ENCODE measurements around the gene POLDIP2.

The POLDIP2 gene

DNA sequence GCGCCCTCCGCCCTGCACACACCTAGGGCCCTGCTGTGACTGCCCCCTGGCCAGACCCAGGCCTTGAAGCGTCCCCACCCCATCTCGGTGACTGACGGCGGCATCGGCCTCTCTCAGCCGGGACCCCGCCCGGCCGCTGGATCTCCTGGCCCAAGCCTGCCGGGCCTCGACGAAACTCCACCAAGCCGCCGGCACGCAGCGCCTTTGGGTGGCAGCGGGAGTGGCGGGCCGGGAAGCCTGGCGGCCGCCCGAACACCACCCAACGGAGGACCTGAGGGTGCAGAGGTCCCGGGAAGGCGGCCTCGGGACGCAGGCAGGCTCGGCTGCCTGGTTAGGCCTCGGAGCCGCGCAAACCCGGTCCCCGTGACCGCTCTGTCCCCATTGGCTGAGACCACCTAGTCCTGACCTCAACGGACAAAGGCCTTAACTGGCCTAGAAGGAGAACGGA is 50.3 kb downstream of the POLDIP2 start:
- TF ChIP-seq, protein P1, sequence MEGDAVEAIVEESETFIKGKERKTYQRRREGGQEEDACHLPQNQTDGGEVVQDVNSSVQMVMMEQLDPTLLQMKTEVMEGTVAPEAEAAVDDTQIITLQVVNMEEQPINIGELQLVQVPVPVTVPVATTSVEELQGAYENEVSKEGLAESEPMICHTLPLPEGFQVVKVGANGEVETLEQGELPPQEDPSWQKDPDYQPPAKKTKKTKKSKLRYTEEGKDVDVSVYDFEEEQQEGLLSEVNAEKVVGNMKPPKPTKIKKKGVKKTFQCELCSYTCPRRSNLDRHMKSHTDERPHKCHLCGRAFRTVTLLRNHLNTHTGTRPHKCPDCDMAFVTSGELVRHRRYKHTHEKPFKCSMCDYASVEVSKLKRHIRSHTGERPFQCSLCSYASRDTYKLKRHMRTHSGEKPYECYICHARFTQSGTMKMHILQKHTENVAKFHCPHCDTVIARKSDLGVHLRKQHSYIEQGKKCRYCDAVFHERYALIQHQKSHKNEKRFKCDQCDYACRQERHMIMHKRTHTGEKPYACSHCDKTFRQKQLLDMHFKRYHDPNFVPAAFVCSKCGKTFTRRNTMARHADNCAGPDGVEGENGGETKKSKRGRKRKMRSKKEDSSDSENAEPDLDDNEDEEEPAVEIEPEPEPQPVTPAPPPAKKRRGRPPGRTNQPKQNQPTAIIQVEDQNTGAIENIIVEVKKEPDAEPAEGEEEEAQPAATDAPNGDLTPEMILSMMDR (IDR thresholded peaks at IDR 0.05; ENCODE audit: low read length, missing control alignments): no peak
- no peak for DNase-seq (ENCODE audit: low read depth)
- H3K4me3 ChIP-seq (replicated peaks; ENCODE audit: low read depth, low read length): no peak overlapping the region

DNA sequence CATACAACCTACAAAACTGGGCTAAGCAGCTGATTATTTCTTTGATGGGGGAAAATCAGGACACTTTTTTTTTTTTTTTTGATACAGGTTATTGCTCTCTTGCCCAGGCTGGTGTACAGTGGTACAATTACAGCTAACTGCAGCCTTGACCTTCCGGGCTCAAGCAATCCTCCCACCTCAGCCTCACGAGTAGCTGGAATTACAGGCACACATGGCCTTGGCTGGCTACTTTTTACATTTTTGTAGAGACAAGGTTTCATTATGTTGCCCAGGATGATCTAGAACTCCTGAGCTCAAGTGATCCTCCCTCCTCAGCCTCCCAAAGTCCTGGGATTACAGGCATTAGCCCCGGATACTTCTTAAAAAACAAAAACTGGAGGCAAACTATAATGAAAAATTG is 58.9 kb downstream of the POLDIP2 start:
- TF ChIP-seq, protein P1 (IDR thresholded peaks at IDR 0.05; ENCODE audit: low read length, missing control alignments): no peak
- no peak for DNase-seq (ENCODE audit: low read depth)

More for the DNA sequence above, 58.9 kb downstream of the POLDIP2 start:
- H3K4me3 ChIP-seq (replicated peaks; ENCODE audit: low read depth, low read length): no peak overlapping the region
